ENCODE measurements around the gene MINDY2. TPM values are rescaled to one million over a fixed set of nuclear protein-coding genes. Genes with fewer than 3 reads are reported as not detected.
A peak's percentile ranks its signal among the peaks of the same experiment; 100 is the strongest.

The MINDY2 gene
- total and polyA plus RNA-seq, 10 of the 15 experiments (the other 5 are each of a cell fraction or from before 2014, with no cell fraction given): 0.73 to 9.4 (median 3.3) TPM

GRCh38 chr15:58746174-58746573, 24.9 kb upstream of the MINDY2 start:
- RAD21 ChIA-PET (ENCODE audit: unreplicated experiment): interaction anchor here (0.8 to 1.8 kb wide), 5 partner anchors 10 to 229 kb away, joined by 4 to 6 read pairs (median 5); partner anchors contain the start of gene MINDY2
- no peaks in the 10 kb centered on the region for H3K4me1 ChIP-seq (ENCODE audit: control insufficient read depth, insufficient read depth, low read length)
- no TSS peak for BruUV-seq (replicated peaks)
- DNase-seq (ENCODE audit: low read depth, low spot score): no peak
- FAIRE-seq: no peak
- SMC1A ChIA-PET (ENCODE audit: uncharacterized antibody, unreplicated experiment): interaction anchor here (0.8 to 4.5 kb wide), 14 partner anchors 8 to 477 kb away, joined by 3 to 24 read pairs (median 5); partner anchors contain the start of gene MINDY2
- TF ChIP-seq TBL1XR1 (IDR thresholded peaks at IDR 0.05; ENCODE audit: low read depth, low read length) (no peak), WRNIP1 (IDR thresholded peaks at IDR 0.05; ENCODE audit: borderline replicate concordance, low read depth, low read length) (no peak), PAX8 (IDR thresholded peaks at IDR 0.05) (no peak), ZSCAN29 (IDR thresholded peaks at IDR 0.05) (no peak), JUNB (IDR thresholded peaks at IDR 0.05) (no peak), TAF1 (IDR thresholded peaks at IDR 0.05; ENCODE audit: borderline replicate concordance, low read depth, low read length) (no peak), RUNX3 (IDR thresholded peaks at IDR 0.05; ENCODE audit: low read length) (no peak), CHD2 (IDR thresholded peaks at IDR 0.05; ENCODE audit: borderline replicate concordance, low read depth, low read length) (no peak), BHLHE40 (IDR thresholded peaks at IDR 0.05; ENCODE audit: borderline replicate concordance in 1 of 2, low read depth in 2 of 2, low read length in 1 of 2) (no peak), EZH2 (IDR thresholded peaks at IDR 0.05; ENCODE audit: borderline replicate concordance, control insufficient read depth, low read depth, low read length) (no peak), CEBPB (IDR thresholded peaks at IDR 0.05; ENCODE audit: borderline replicate concordance in 1 of 2, low read depth in 2 of 2, low read length in 2 of 2) (no peak), MYC (IDR thresholded peaks at IDR 0.05; ENCODE audit: insufficient read depth, insufficient read length, insufficient replicate concordance, low read length, severe bottlenecking) (no peak), IKZF2 (IDR thresholded peaks at IDR 0.05) (no peak)
- H4K20me1 ChIP-seq (ENCODE audit: control insufficient read depth, insufficient read depth): no peaks in the 10 kb centered on the region
- in situ Hi-C loops (cut with MboI) (no loop called here), intact Hi-C loops (cut with micrococcal nuclease; ENCODE audit: unreplicated experiment) (loop anchor here (5.0 to 10.0 kb wide), 2 partner anchors 291 to 519 kb away; no protein-coding TSS in a partner anchor)
- H3K27me3 ChIP-seq (replicated peaks in 1 of 2; ENCODE audit: control insufficient read depth in 2 of 2, insufficient read depth in 2 of 2, low read length in 1 of 2): no peaks in the 10 kb centered on the region
- CTCF ChIA-PET: interaction anchor here (0.5 to 2.2 kb wide), 5 partner anchors 8 to 819 kb away, joined by 3 to 10 read pairs (median 4); partner anchors contain the start of gene MINDY2
- peak overlapping the region; percentile 94; the same call in 1 of the 2 replicates for H3K4me3 ChIP-seq
- ATAC-seq: no peak
- peak overlapping the region; percentile 57 for H3K4me2 ChIP-seq (ENCODE audit: control insufficient read depth, insufficient read depth)
- H3K9ac ChIP-seq (ENCODE audit: control insufficient read depth, insufficient read depth, low read length): no peak overlapping the region; the same call in 1 of the 2 replicates
- H3K27ac ChIP-seq (ENCODE audit: control insufficient read depth, insufficient read depth): no peak overlapping the region
- no peaks in the 10 kb centered on the region for H3K36me3 ChIP-seq (ENCODE audit: control insufficient read depth in 2 of 2, insufficient read depth in 2 of 2, low read length in 1 of 2)
- no peak overlapping the region for H2AFZ ChIP-seq (ENCODE audit: control insufficient read depth, low read depth, low read length)
- POLR2A ChIA-PET: interaction anchor here (0.9 to 2.3 kb wide), 3 partner anchors 22 to 25 kb away, joined by 3 to 10 read pairs (median 3); partner anchors contain the start of gene MINDY2
- WGBS (ENCODE audit: insufficient coverage, insufficient replicate concordance, low lambda C conversion rate, missing lambda C conversion rate): 100% methylated on average over 1 of the region's 1 CpG
- H3K79me2 ChIP-seq (ENCODE audit: control insufficient read depth, insufficient read depth, low read length): peaks cover 83% of the 10 kb centered on the region
- no peaks in the 10 kb centered on the region; the same call in 2 of the 3 replicates for H3K9me3 ChIP-seq (replicated peaks; ENCODE audit: control insufficient read depth, insufficient read depth, low read length)

Data from GM12878 (cell line).